ENCODE data around the gene SMYD3. TPM values are rescaled to one million over a fixed set of nuclear protein-coding genes. Genes with fewer than 3 reads are reported as not detected.

SMYD3 gene
- total and polyA plus RNA-seq, 9 of the 15 experiments (the other 6 are each of a cell fraction or from before 2014, with no cell fraction given), result 128 to 440 (median 197) TPM

DNA sequence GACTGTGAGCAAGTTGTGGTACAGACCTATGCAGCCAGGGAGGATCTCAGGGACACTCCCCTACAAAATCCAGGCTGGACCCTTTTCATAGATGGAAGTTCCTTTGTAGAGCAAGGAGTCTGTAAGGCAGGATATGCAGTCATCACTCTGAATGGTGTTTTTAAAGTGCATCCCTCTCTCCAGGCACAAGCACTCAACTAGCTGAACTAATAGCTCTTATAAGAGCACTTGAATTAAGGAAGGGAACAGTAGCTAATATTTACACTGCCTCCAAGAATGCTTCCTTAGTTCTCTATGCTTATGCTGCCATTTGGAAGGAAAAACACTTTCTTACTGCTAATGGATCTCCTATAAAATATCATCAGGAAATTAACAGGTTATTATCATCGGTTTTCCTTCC is 27.0 kb upstream of the SMYD3 start (continued):
- TF ChIP-seq ZNF586 (CRISPR knock-in tag; conservative IDR thresholded peaks at IDR 0.05) (no peak), YY1 (IDR thresholded peaks at IDR 0.05; ENCODE audit: borderline replicate concordance in 1 of 3, control insufficient read depth in 1 of 3, extremely low read depth in 1 of 3, insufficient read depth in 3 of 3, insufficient read length in 1 of 3, insufficient replicate concordance in 2 of 3, low read depth in 1 of 3, low read length in 2 of 3) (no peak), FOXJ2 (tag; IDR thresholded peaks at IDR 0.05) (no peak)

DNA sequence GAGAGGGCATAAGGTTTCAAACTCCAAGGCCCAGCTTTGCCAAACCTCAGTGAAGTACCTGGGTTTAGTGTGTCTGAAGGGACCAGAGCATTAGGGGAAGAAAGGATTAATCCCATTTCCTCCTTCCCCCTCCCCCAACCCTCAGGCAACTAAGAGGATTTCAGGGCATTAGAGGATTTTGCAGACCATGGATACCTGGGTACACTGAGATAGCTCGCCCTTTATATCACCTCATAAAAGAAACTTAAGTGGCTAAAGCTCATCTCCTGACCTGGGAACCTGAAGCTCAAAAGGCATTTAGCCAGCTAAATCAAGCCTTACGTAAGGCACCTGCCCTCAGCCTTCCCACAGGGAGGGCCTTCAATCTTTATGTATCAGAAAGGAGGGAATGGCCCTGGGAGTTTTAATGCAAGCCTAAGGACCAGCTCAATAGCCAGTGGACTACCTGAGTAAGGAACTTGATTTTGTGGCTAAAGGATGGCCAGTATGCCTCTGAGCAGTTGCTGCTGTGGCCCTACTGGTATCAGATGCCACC is 26.4 kb upstream of the SMYD3 start:
- H3K9me1 ChIP-seq (ENCODE audit: control insufficient read depth, insufficient read depth, low read length), result no peaks in the 10 kb centered on the region
- peaks cover 12% of the 10 kb centered on the region for H3K9me3 ChIP-seq (replicated peaks; ENCODE audit: control insufficient read depth, insufficient read depth, low read depth, low read length)
- H2AFZ ChIP-seq (ENCODE audit: low read depth, low read length), result no peak overlapping the region
- H3K36me3 ChIP-seq (ENCODE audit: control insufficient read depth, insufficient read depth, low read length), result no peaks in the 10 kb centered on the region
- WGBS (ENCODE audit: insufficient coverage, low coverage, missing lambda C conversion rate), result 25% methylated on average over 2 of the region's 2 CpGs
- H3K9ac ChIP-seq (ENCODE audit: insufficient read depth in 1 of 2, low read depth in 2 of 2, low read length in 2 of 2), result no peak overlapping the region
- no peak for TF ChIP-seq MCM3 (IDR thresholded peaks at IDR 0.05)
- BruUV-seq (replicated peaks), result no TSS peak
- no peak for DNase-seq (ENCODE audit: extremely low read depth in 1 of 4, low spot score in 3 of 4)
- ATAC-seq, result no peak
- intact Hi-C loops (cut with micrococcal nuclease), result no loop called here
- in situ Hi-C loops (cut with MboI), result no loop called here
- no peak overlapping the region for H3K4me3 ChIP-seq
- H3K4me1 ChIP-seq (replicated peaks in 1 of 2; ENCODE audit: control insufficient read depth in 2 of 2, insufficient read depth in 2 of 2, low read length in 2 of 2), result no peaks in the 10 kb centered on the region
- H3K4me2 ChIP-seq (ENCODE audit: insufficient read depth, low read length), result no peak overlapping the region
- H4K20me1 ChIP-seq (replicated peaks; ENCODE audit: control insufficient read depth, insufficient read depth, low read length), result no peaks in the 10 kb centered on the region
- POLR2A ChIA-PET, result interaction anchor here (0.5 kb wide), 1 partner anchor 14 kb away, joined by 4 read pairs; no protein-coding TSS in a partner anchor
- no peaks in the 10 kb centered on the region for H3K79me2 ChIP-seq (ENCODE audit: control insufficient read depth, insufficient read depth, low read length)
- CTCF ChIA-PET (ENCODE audit: low intra/inter-chr PET ratio), result interaction anchor here (0.6 kb wide), 1 partner anchor 347 kb away, joined by 5 read pairs; no protein-coding TSS in a partner anchor
- FAIRE-seq, result no peak
- no peak overlapping the region for H3K27ac ChIP-seq (ENCODE audit: extremely low read depth, low read depth, low read length)
- H3K27me3 ChIP-seq (ENCODE audit: control insufficient read depth in 2 of 2, insufficient read depth in 2 of 2, low read length in 2 of 2), result peaks cover 3 to 8% of the 10 kb centered on the region in 2 experiments; a peak in 3 of 5 replicates

Measured in K562 (cell line).